WTC11 (cell line): ENCODE measurements around the gene STK40. TPM values are rescaled to one million over a fixed set of nuclear protein-coding genes. Genes with fewer than 3 reads are reported as not detected.
A peak's percentile ranks its signal among the peaks of the same experiment; 100 is the strongest.

Experiments
- ATAC-seq: fragments of 200-7000 bp; cut with Tn5 transposase; 2 replicates; pipeline ENCODE4 v1.10.0; 2021; ENCODE audit warnings: mild to moderate bottlenecking, moderate library complexity
- CTCF ChIA-PET: fragments of 300-600 bp; sonication (Branson Sonifier 250); formaldehyde crosslinking; loops from one replicate; lab custom pipeline; 2021; ENCODE audit warnings: antibody characterized with exemption; lab: Charles Lee
- POLR2A ChIA-PET: fragments of 350-600 bp; sonication (Branson Sonifier 250); formaldehyde crosslinking; loops from one replicate; lab custom pipeline; 2021; ENCODE audit warnings: antibody characterized with exemption; lab: Charles Lee
- DNase-seq: peaks from one replicate; pipeline ENCODE4 v3.0.0; 2021; ENCODE audit warnings: low spot score
- H3K27ac Mint-ChIP-seq: 2 replicates; pipeline ENCODE4 v1.8.0; 2021; ENCODE audit warnings: mixed read lengths
- H3K27me3 Mint-ChIP-seq: 2 replicates; pipeline ENCODE4 v1.8.0; 2021; ENCODE audit warnings: low read depth, mild to moderate bottlenecking, moderate library complexity, mixed read lengths
- H3K36me3 Mint-ChIP-seq: 2 replicates; pipeline ENCODE4 v1.8.0; 2021; ENCODE audit warnings: mixed read lengths
- H3K4me1 Mint-ChIP-seq: 2 replicates; pipeline ENCODE4 v1.8.0; 2022; ENCODE audit warnings: mixed read lengths
- H3K4me3 Mint-ChIP-seq: 2 replicates; pipeline ENCODE4 v1.8.0; 2021; ENCODE audit warnings: mild to moderate bottlenecking, moderate library complexity, mixed read lengths
- H3K9me3 Mint-ChIP-seq: 2 replicates; pipeline ENCODE4 v1.8.0; 2021; ENCODE audit warnings: mixed read lengths
- AFF4 ChIP-seq: sonication (generic); formaldehyde crosslinking; IDR thresholded peaks from 2 replicates; pipeline ENCODE4 v1.8.1; 2023; ENCODE audit warnings: mild to moderate bottlenecking, missing genetic modification reagents, borderline replicate concordance
- E2F4 ChIP-seq: sonication (generic); formaldehyde crosslinking; IDR thresholded peaks from 2 replicates; pipeline ENCODE4 v1.8.1; 2022; ENCODE audit warnings: low read depth, mild to moderate bottlenecking, moderate library complexity, missing genetic modification reagents, borderline replicate concordance
- EMX1 ChIP-seq: fragments of 250-450 bp; sonication (Bioruptor Pico); IDR thresholded peaks from 2 replicates; pipeline ENCODE4 v1.8.0; 2021; ENCODE audit warnings: mild to moderate bottlenecking
- FOXK1 ChIP-seq: sonication (generic); formaldehyde crosslinking; IDR thresholded peaks from 2 replicates; pipeline ENCODE4 v1.8.0; 2022; ENCODE audit warnings: mild to moderate bottlenecking, moderate library complexity, missing genetic modification reagents
- FOXP1 ChIP-seq: sonication (generic); formaldehyde crosslinking; IDR thresholded peaks from 2 replicates; pipeline ENCODE4 v1.8.0; 2022; ENCODE audit warnings: missing genetic modification reagents, mild to moderate bottlenecking, moderate library complexity, borderline replicate concordance
- NFATC4 ChIP-seq: fragments of 250-450 bp; sonication (Bioruptor Pico); IDR thresholded peaks from 2 replicates; pipeline ENCODE4 v1.9.0; 2021; ENCODE audit warnings: mild to moderate bottlenecking
- NR2C2 ChIP-seq: sonication (generic); formaldehyde crosslinking; IDR thresholded peaks from 2 replicates; pipeline ENCODE4 v1.8.0; 2022; ENCODE audit warnings: mild to moderate bottlenecking, missing genetic modification reagents
- PRDM15 ChIP-seq: sonication (generic); formaldehyde crosslinking; IDR thresholded peaks from 2 replicates; pipeline ENCODE4 v1.8.0; 2022; ENCODE audit warnings: missing genetic modification reagents
- SP1 ChIP-seq: sonication (generic); formaldehyde crosslinking; conservative IDR thresholded peaks from 2 replicates; pipeline ENCODE4 v1.8.1; 2022; ENCODE audit warnings: missing genetic modification reagents
- ZBTB43 ChIP-seq: sonication (generic); formaldehyde crosslinking; IDR thresholded peaks from 2 replicates; pipeline ENCODE4 v1.8.1; 2023; ENCODE audit warnings: mild to moderate bottlenecking, missing genetic modification reagents
- ZNF121 ChIP-seq: sonication (generic); formaldehyde crosslinking; IDR thresholded peaks from 2 replicates; pipeline ENCODE4 v1.8.0; 2023; ENCODE audit warnings: missing genetic modification reagents
- ZNF219 ChIP-seq: sonication (generic); formaldehyde crosslinking; IDR thresholded peaks from 2 replicates; pipeline ENCODE4 v1.8.0; 2023; ENCODE audit warnings: missing genetic modification reagents, mild to moderate bottlenecking, borderline replicate concordance
- ZNF423 ChIP-seq: fragments of 250-450 bp; sonication (Bioruptor Pico); IDR thresholded peaks from 2 replicates; pipeline ENCODE4 v2.1.2; 2022; ENCODE audit warnings: mild to moderate bottlenecking, moderate library complexity
- total RNA-seq: library from RNA; stranded (reverse); gene quantifications from 3 replicates; pipeline ENCODE4 v1.2.3, GENCODE V29; 2021
- TF ChIP-seq, protein P1 (sequence below): sonication (generic); formaldehyde crosslinking; IDR thresholded peaks from 2 replicates; pipeline ENCODE4 v1.8.1; 2022; ENCODE audit warnings: missing genetic modification reagents, borderline replicate concordance

The STK40 gene
- total RNA-seq, 1 experiment from 2014 or later, result 24.7 TPM

DNA sequence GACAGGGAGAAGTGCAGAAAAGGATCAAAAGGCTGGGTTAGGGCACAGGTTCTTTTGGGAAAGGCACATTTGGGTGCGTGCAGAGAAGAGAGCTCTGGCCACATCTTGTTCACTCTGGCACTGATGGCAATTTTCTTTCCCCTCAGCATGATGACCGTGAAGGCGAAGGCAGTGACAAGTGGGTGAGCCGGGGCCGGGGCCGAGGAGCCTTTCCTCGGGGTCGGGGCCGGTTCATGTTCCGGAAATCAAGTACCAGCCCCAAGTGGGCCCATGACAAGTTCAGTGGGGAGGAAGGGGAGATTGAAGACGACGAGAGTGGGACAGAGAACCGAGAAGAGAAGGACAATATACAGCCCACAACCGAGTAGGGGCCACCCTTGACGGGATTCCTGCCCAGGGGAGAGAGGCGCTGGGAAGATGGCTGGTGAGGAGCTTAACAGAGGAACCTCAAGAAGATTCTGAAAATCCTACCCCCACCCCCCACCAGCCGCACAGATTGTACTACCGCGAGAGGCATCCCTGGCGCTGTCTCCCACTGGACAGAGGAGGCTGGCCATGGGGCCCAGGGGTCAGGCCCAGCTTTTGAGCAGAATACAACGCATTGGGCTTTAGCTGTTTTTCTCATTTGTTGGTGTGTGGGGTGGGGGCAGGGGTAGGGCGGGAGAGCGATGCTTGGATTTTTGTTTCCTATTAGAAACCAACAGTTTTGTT lies 81.9 kb downstream of the STK40 start:
- no peak for DNase-seq
- ATAC-seq, result no peak
- H3K4me1 Mint-ChIP-seq, result peaks cover 17% of the 10 kb centered on the region
- ChIA-PET CTCF (interaction anchor here (0.6 to 1.6 kb wide), 7 partner anchors 18 to 186 kb away, joined by 3 to 5 read pairs (median 3); no protein-coding TSS in a partner anchor), POLR2A (interaction anchor here (0.7 kb wide), 2 partner anchors 17 to 207 kb away, joined by 3 to 6 read pairs; no protein-coding TSS in a partner anchor)
- no peaks in the 10 kb centered on the region for H3K27me3 Mint-ChIP-seq
- peak overlapping the region; percentile 37 for H3K27ac Mint-ChIP-seq
- H3K9me3 Mint-ChIP-seq, result no peaks in the 10 kb centered on the region
- no peak for TF ChIP-seq ZNF219 (CRISPR knock-in tag)
- TF ChIP-seq EMX1 (CRISPR knock-in tag), result no peak
- TF ChIP-seq FOXP1, result no peak
- TF ChIP-seq ZNF121 (CRISPR knock-in tag), result no peak
- no peak for TF ChIP-seq AFF4 (CRISPR knock-in tag)
- TF ChIP-seq NFATC4 (CRISPR knock-in tag), result no peak
- no peak for TF ChIP-seq SP1
- no peak for TF ChIP-seq ZBTB43 (CRISPR knock-in tag)
- TF ChIP-seq, protein P1, sequence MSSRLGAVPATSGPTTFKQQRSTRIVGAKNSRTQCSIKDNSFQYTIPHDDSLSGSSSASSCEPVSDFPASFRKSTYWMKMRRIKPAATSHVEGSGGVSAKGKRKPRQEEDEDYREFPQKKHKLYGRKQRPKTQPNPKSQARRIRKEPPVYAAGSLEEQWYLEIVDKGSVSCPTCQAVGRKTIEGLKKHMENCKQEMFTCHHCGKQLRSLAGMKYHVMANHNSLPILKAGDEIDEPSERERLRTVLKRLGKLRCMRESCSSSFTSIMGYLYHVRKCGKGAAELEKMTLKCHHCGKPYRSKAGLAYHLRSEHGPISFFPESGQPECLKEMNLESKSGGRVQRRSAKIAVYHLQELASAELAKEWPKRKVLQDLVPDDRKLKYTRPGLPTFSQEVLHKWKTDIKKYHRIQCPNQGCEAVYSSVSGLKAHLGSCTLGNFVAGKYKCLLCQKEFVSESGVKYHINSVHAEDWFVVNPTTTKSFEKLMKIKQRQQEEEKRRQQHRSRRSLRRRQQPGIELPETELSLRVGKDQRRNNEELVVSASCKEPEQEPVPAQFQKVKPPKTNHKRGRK (CRISPR knock-in tag), result no peak
- TF ChIP-seq FOXK1 (CRISPR knock-in tag), result no peak
- no peak for TF ChIP-seq E2F4 (CRISPR knock-in tag)
- no peak for TF ChIP-seq NR2C2 (CRISPR knock-in tag)
- TF ChIP-seq ZNF423 (CRISPR knock-in tag), result no peak
- no peak for TF ChIP-seq PRDM15
- H3K4me3 Mint-ChIP-seq, result no peak overlapping the region
- H3K36me3 Mint-ChIP-seq, result peaks cover 50% of the 10 kb centered on the region
